GM19351 (cell line): ENCODE results near the gene BORCS5.
A peak's percentile ranks its signal among the peaks of the same experiment; 100 is the strongest.
"Not testable (repeated sequence)": the region's sequence is repeated elsewhere in the genome, so short reads cannot be mapped to it uniquely, and the experiment has no call there.

Source experiments
- ATAC-seq: cut with Tn5 transposase; IDR thresholded peaks from one replicate; pipeline ENCODE4 v1.9.1; 2021; ENCODE audit warnings: mild to moderate bottlenecking, moderate library complexity; ENCODE audit not compliant: unreplicated experiment

The BORCS5 gene

GRCh38 chr12:12356896-12357718 is at the start of gene BORCS5:
BORCS5 (plus strand) TSS chr12:12357078; CDS start chr12:12357452, 374 bp downstream.
- peak; percentile 80 for ATAC-seq

- not testable (repeated sequence) for ATAC-seq
Observed at GRCh38 chr12:12310695-12311094, 46.2 kb upstream of the BORCS5 start.

- no peak for ATAC-seq
Observed at GRCh38 chr12:12315838-12316237, 41.0 kb upstream of the BORCS5 start.

- ATAC-seq = no peak
Observed at GRCh38 chr12:12319451-12320183, 37.3 kb upstream of the BORCS5 start.

- ATAC-seq = no peak
Observed at GRCh38 chr12:12323118-12323517, 33.8 kb upstream of the BORCS5 start.

- no peak for ATAC-seq
Observed at GRCh38 chr12:12323591-12323990, 33.3 kb upstream of the BORCS5 start.

- ATAC-seq = no peak
Observed at GRCh38 chr12:12326262-12326661, 30.6 kb upstream of the BORCS5 start.

- ATAC-seq = no peak
Observed at GRCh38 chr12:12327802-12328201, 29.1 kb upstream of the BORCS5 start.

GRCh38 chr12:12331244-12331771 is 25.6 kb upstream of the BORCS5 start:
- ATAC-seq = no peak

GRCh38 chr12:12331896-12332295 is 25.0 kb upstream of the BORCS5 start:
- no peak for ATAC-seq

GRCh38 chr12:12333407-12334366 is 23.2 kb upstream of the BORCS5 start:
- no peak for ATAC-seq

GRCh38 chr12:12334367-12335040 is 22.4 kb upstream of the BORCS5 start:
- no peak for ATAC-seq

- ATAC-seq = peak; percentile 69
Observed at GRCh38 chr12:12336049-12336411, 20.8 kb upstream of the BORCS5 start.

- ATAC-seq = no peak
Observed at GRCh38 chr12:12336511-12336910, 20.4 kb upstream of the BORCS5 start.

GRCh38 chr12:12338527-12339168 is 18.2 kb upstream of the BORCS5 start:
- no peak for ATAC-seq

- ATAC-seq = no peak
Observed at GRCh38 chr12:12349711-12350665, 6.9 kb upstream of the BORCS5 start, which contains the start of gene MANSC1. MANSC1 (minus strand) TSS chr12:12350242; CDS start chr12:12343314, 6,928 bp downstream.

- ATAC-seq = no peak
Observed at GRCh38 chr12:12350868-12351463, 5.9 kb upstream of the BORCS5 start.
